ENCODE data around the gene ZNF789.

ZNF789 gene

GRCh38 chr7:99457650-99458493 lies 14.8 kb upstream of the ZNF789 start:
- no peak for DNase-seq

DNA sequence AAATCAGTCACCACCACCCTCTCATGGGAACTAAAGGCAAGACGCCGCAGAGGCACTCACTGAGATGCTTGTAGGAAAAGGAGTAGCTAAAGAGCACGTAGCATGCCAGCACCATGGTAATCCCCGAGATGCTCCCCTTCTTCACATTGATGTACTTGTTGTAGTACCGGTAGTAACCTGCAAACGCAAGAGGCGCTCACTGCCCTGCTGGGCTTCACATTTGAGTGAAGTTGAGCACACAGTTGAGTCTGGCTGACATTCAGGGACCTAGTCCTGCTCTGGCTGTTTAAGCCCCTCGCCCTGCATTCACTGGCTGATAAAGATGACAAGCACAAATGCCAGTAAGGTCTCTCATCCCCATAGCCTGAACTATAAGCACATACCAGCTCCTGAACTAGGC lies 13.6 kb upstream of the ZNF789 start:
- DNase-seq = peak in 2 of 56 donors; percentile 6 to 16

- no peak for DNase-seq
These were observed 12.0 kb upstream of the ZNF789 start for GRCh38 chr7:99460651-99461050.

DNA sequence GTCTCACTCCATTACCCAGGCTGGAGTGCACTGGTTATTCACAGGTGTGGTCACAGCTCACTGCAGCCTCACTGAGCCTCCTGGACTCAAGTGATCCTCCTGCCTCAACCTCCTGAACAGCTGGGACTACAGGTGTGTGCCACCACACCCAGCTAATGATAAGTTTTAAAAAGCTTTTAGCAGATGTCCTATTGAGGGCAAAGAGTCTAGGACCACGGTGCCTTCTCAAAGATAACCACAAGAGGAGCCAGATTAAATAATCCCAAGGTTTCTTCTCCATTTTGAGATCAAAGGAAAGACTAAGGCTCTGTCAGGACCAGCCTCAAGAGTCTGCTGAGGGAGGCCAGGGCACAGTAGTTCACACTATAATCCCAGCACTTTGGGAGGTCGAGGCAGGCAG lies 11.5 kb upstream of the ZNF789 start:
- no peak for DNase-seq

DNA sequence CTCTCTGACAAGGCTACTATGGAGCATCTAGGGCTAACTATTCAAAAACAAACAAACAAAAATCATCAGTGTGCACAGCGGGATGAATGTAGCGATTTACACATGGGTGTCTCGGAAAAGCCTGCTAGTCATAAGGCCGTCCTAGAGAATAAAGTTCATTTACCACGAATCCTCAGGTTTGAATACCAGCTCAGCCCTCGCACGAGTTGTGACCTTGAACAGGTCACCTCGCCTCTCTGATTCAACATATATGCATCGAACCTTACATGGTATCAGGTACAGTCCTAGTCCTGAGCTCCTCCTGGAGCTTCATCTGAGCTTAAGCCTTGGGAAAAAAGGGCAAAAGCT lies 7.3 kb upstream of the ZNF789 start:
- DNase-seq = no peak

DNA sequence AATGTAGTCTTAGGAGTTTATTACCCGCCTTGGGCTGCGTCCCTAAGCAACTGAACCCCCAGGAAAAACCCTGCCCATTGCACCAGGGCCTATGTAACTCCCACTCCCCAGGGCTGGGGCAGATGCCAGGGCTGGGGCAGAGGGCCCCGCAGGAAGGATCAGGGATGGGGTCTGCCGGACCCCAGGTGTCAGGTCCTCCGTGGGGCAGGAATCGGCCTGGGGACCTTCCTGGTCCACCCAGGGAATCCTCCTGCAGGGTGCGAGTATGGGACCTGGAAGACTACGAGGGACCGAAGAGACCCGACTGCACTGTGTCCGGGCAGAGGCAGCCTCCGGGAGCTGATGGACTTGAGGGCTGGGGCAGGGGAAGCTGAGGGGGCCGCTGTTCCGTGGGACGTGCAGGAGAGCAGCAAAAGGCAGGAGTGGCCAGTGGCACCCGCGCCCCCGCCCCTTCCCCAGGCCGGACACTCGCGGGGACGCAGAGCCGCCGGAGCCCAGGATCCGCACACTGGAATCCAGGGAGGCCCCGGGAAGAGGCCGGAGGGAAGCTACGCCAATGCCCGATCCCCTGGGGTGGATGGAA lies 4.3 kb upstream of the ZNF789 start:
- DNase-seq = no peak

DNA sequence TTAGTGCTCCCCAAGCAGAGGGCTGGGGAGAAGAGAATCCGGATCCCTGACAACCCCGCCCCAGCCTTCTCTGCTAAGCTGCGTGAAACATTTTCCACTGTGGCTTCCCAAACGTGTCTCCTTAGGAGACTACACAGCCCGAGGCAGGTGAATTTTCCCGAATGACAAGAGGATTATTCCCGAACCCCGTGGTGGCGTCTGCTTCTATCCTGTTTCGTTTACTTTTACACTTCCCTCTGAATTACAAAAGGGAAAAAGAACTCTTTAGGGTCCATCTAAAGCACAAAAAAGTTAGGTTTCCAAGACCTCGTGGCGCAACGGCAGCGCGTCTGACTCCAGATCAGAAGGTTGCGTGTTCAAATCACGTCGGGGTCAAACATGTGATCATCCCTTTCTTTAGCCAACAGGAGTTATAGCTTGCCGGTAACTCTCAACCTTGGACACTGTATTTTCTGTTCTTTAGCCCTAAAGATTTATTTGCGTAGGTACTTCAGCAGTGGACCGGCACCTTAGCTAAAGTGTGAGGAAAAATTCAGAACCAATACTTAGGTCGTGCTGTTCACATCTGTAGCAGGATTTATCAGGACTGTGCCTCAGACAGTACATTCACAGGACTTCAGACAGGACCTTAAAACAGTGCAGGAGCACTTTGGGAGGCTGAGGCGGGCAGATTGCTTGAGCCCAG lies 3.2 kb upstream of the ZNF789 start:
- DNase-seq = no peak

DNA sequence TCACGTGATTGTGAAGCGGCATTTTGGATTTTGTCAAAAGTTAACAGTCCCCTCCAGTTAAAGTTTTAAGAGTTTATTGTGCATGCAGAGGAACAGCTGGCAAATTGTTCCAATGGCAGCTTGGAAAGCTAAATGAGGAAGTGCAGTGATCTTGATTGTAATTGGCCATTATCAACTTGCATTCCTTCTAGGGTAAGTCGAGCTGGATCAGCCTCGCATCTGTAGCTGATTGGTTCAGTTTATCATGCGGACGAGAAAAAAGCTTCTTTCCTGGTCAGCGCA lies 566 bp downstream of the ZNF789 start:
- peak in 2 of 56 donors; percentile 24 to 38 for DNase-seq

GRCh38 chr7:99476107-99476506 lies 3.4 kb downstream of the ZNF789 start:
- DNase-seq = no peak

- DNase-seq = no peak
These were observed 6.1 kb downstream of the ZNF789 start for GRCh38 chr7:99478464-99479440.

DNA sequence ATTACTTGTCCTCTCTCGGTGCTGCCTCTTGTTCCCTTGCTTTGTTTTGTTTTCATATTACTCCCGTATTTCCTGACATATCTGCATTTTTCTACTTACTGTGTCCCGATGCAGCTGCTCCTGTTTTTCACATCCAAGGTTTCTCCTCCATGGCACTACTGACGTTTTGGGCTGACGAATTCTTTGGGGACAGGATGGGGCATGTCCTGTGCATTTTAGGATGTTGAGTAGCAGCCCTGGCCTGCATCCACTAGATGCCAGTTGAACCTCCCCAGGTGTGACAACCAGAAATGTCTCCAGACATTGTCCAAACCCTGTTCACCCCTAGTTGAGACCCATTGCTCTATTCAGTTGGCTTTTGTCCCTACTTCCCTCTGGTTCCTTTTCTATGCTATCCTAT lies 12.4 kb downstream of the ZNF789 start:
- no peak for DNase-seq

- no peak for DNase-seq
These were observed 16.5 kb downstream of the ZNF789 start for GRCh38 chr7:99489235-99489634.

DNA sequence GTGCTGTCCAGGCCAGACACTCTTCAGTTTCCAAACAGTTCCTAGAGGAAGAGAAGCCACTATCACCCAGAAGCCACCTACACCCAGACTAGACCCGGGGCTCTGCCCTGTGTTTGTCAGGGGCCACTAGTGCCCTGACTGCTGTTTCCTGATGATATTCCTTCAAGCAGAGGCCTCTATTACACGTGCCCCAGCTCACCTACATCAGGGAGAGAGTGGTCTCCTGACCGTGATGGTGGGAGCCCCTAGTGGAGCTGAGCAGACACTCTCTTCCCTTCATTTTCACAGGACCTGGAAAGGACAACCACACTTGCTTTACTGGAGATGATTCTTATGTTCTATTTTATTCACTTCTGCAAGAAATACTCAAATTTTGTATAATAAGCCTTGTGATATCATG lies 18.2 kb downstream of the ZNF789 start:
- no peak for DNase-seq

DNA sequence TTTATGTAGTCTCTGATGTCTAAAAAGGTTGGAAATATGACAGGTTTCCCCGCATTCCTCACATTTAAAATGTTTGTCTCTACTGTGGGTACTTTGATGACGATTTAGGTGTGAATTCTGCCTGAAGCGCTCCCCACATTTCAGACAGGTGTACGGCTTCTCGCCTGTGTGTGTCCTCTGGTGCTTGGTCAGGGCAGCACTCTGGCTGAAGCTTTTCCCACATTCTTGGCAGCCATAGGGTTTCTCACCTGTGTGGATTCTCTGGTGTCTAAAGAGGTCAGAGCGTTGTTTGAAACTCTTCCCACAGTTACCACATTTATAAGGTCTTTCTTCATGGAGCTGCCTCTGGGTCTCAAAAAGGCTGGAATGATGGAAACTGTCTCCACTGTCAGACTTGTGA lies 21.1 kb downstream of the ZNF789 start:
- DNase-seq = no peak

- no peak for DNase-seq
These were observed 25.3 kb downstream of the ZNF789 start for GRCh38 chr7:99497766-99498545.

DNA sequence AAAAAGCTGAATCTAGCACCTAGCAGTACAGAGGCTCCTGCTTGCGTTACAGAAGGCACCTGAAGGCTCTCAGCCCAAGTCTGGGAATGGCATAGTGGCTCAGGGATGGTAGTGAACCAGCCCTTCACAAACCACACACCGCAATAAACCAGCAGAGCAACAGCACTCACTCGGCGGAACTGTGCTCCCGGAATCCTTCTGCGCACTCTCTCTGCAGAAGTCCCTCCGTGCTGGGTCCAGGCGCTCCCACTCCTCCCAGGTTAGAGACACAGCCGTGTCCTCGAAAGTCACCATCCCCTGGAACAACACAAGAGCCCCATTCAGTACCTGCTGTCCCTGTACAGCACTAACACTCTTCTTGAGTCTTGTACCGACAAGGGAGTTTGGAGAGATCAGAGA lies 25.9 kb downstream of the ZNF789 start:
- no peak for DNase-seq

DNA sequence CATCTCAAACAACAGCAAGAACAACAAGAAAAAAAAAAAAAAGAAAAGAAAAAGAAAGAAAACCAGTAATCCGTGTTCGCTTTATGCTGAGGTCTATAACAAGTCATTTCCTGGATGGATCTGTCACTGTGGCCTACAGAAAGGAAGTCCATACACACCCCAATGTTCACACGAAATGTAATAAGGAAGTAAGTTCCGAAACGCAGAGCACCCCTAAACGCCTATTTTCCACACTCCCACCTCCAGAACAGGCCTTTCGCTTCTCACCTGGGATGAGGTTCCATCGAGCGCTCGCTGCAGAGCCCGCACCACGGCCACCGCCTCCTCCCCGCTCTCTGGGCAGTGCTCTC lies 26.7 kb downstream of the ZNF789 start:
- DNase-seq = no peak

- DNase-seq = peak; percentile 51 to 94 (median 86)
These were observed 27.3 kb downstream of the ZNF789 start, which contains the start of gene ZNF394 for GRCh38 chr7:99499721-99500636. TSS of gene ZNF394 (minus strand) at chr7:99500281. CDS start at chr7:99500093, 188 bp downstream.

GRCh38 chr7:99500637-99501009 lies 27.9 kb downstream of the ZNF789 start:
- DNase-seq = no peak

- peak in 1 of 56 donors; percentile 1 for DNase-seq
These were observed 28.5 kb downstream of the ZNF789 start for GRCh38 chr7:99501236-99501635.
